Motor neuron (in vitro differentiated cells): ENCODE data around the gene WFS1. TPM values are rescaled to one million over a fixed set of nuclear protein-coding genes. Genes with fewer than 3 reads are reported as not detected.

Source experiments
- ATAC-seq, 8 experiments: fragments of 200-7000 bp; cut with Tn5 transposase; replicated peaks in 6 of 8; 2 replicates each; pipeline ENCODE4 v1.8.0; 2021; ENCODE audit warnings: mild to moderate bottlenecking in 8 of 8, moderate library complexity in 8 of 8
- H3K27ac ChIP-seq, 2 donors: fragments of 250-450 bp; sonication (Bioruptor Pico); 2 replicates each; pipeline ENCODE4 v1.9.0; 2021; ENCODE audit warnings: antibody characterized with exemption in 2 of 2, mild to moderate bottlenecking in 2 of 2, moderate library complexity in 1 of 2
- H3K4me1 ChIP-seq, 2 donors: fragments of 250-450 bp; sonication (Bioruptor Pico); replicated peaks in 1 of 2; 2 replicates each; pipeline ENCODE4 v1.6.1; 2021; ENCODE audit warnings: antibody characterized with exemption in 2 of 2, mild to moderate bottlenecking in 2 of 2, moderate library complexity in 1 of 2
- H3K4me3 ChIP-seq, 5 donors: fragments of 250-450 bp; sonication (Bioruptor Pico); 2 replicates each; pipeline ENCODE4 v1.9.0; 2021; ENCODE audit warnings: antibody characterized with exemption in 5 of 5, mild to moderate bottlenecking in 5 of 5, moderate library complexity in 4 of 5
- WGBS, 10 experiments: fragments of 450-650 bp; shearing (Covaris generic); methylation state at CpG; one replicate each; pipeline ENCODE4 v1.0.0; 2022; 5-methylcytosine and 5-hydroxymethylcytosine counted together
- in situ Hi-C, 9 experiments: fragments of 400-800 bp; cut with MboI; loops; one replicate each; pipeline ENCODE4 v1.15.0; 2021; ENCODE audit warnings: low sequenced_read_pairs in 9 of 9, low pct_unique_long_range_greater_than_20kb in 2 of 9; ENCODE audit not compliant: unreplicated experiment in 9 of 9
- total RNA-seq, 8 experiments: library from RNA; unstranded; fragments of 300-600 nt; gene quantifications; 2 replicates each; pipeline versions ENCODE4 v1.2.3 to v1.2.4, GENCODE V29; 2022

The WFS1 gene
- total RNA-seq, 8 experiments from 2014 or later = 5.2 to 23.7 (median 8.7) TPM

- Histone ChIP-seq H3K27ac (no peak overlapping the region), H3K4me1 (peaks cover 4 to 9% of the 10 kb centered on the region in 2 donors), H3K4me3 (peak overlapping the region; percentile 20 to 30 (median 28))
- peak in 1 of 8 experiments; percentile 1 for ATAC-seq
- WGBS, 10 experiments = 0 to 80% (median 40%) methylated on average over 2 to 6 of the region's 32 CpGs; no CpG with 5 or more reads in 3 of the 10 experiments
- in situ Hi-C loops = loop anchor here in 3 of 9 experiments (25.0 kb wide), 2 partner anchors 268 to 293 kb away; no protein-coding TSS in a partner anchor
These were observed 717 bp upstream of the WFS1 start for GRCh38 chr4:6268650-6269615.

- peaks cover 11 to 24% of the 10 kb centered on the region in 2 donors for H3K4me1 ChIP-seq
- in situ Hi-C loops = loop anchor here in 3 of 9 experiments (25.0 kb wide), 2 partner anchors 267 to 292 kb away; no protein-coding TSS in a partner anchor
- WGBS, 10 experiments = 36 to 70% (median 53%) methylated on average over 2 to 5 of the region's 8 CpGs; no CpG with 5 or more reads in 6 of the 10 experiments
- ATAC-seq = no peak
- H3K27ac ChIP-seq = no peak overlapping the region
- H3K4me3 ChIP-seq = peak overlapping the region; percentile 65 to 84 (median 74)
These were observed 1.0 kb downstream of the WFS1 start for GRCh38 chr4:6270636-6271121.

- Histone ChIP-seq H3K4me1 (peaks cover 17 to 29% of the 10 kb centered on the region in 2 donors), H3K27ac (no peak overlapping the region), H3K4me3 (no peak overlapping the region)
- no peak for ATAC-seq
- WGBS, 10 experiments = 75 to 100% (median 84%) methylated on average over 1 to 4 of the region's 9 CpGs; no CpG with 5 or more reads in 6 of the 10 experiments
- in situ Hi-C loops = loop anchor here in 3 of 9 experiments (25.0 kb wide), 2 partner anchors 266 to 291 kb away; no protein-coding TSS in a partner anchor
These were observed 1.6 kb downstream of the WFS1 start for GRCh38 chr4:6271206-6271605.

GRCh38 chr4:6271701-6272465 is 2.2 kb downstream of the WFS1 start:
- no peak overlapping the region for H3K4me3 ChIP-seq
- no peak overlapping the region for H3K27ac ChIP-seq
- peaks cover 23 to 36% of the 10 kb centered on the region in 2 donors for H3K4me1 ChIP-seq
- 20 to 100% (median 84%) methylated on average over 1 to 6 of the region's 15 CpGs; no CpG with 5 or more reads in 4 of the 10 experiments for WGBS, 10 experiments
- ATAC-seq = no peak
- in situ Hi-C loops = loop anchor here in 3 of 9 experiments (25.0 kb wide), 2 partner anchors 265 to 290 kb away; no protein-coding TSS in a partner anchor

- Histone ChIP-seq H3K4me1 (peaks cover 27 to 43% of the 10 kb centered on the region in 2 donors), H3K27ac (no peak overlapping the region), H3K4me3 (no peak overlapping the region)
- peak in 4 of 8 experiments; percentile 1 to 41 (median 30) for ATAC-seq
- in situ Hi-C loops = loop anchor here in 3 of 9 experiments (25.0 kb wide), 2 partner anchors 264 to 289 kb away; no protein-coding TSS in a partner anchor
- 18 to 75% (median 61%) methylated on average over 3 to 9 of the region's 15 CpGs; no CpG with 5 or more reads in 4 of the 10 experiments for WGBS, 10 experiments
These were observed 3.4 kb downstream of the WFS1 start for GRCh38 chr4:6272863-6273660.

GRCh38 chr4:6273661-6273990 is 4.0 kb downstream of the WFS1 start:
- peaks cover 27 to 43% of the 10 kb centered on the region in 2 donors for H3K4me1 ChIP-seq
- in situ Hi-C loops = loop anchor here in 3 of 9 experiments (25.0 kb wide), 2 partner anchors 264 to 289 kb away; no protein-coding TSS in a partner anchor

GRCh38 chr4:6275351-6275750 is 5.7 kb downstream of the WFS1 start:
- H3K27ac ChIP-seq = no peak overlapping the region
- no peak overlapping the region for H3K4me3 ChIP-seq
- no peak for ATAC-seq
- H3K4me1 ChIP-seq = peaks cover 27 to 38% of the 10 kb centered on the region in 2 donors
- in situ Hi-C loops = no loop called here
- WGBS, 10 experiments = 84 to 100% (median 97%) methylated on average over 1 to 5 of the region's 10 CpGs; no CpG with 5 or more reads in 6 of the 10 experiments

More at GRCh38 chr4:6273661-6273990, 4.0 kb downstream of the WFS1 start:
- Histone ChIP-seq H3K27ac (no peak overlapping the region), H3K4me3 (no peak overlapping the region)
- WGBS, 10 experiments = 0 to 83% (median 70%) methylated on average over 1 of the region's 1 CpG; no CpG with 5 or more reads in 7 of the 10 experiments
- ATAC-seq = no peak

GRCh38 chr4:6275898-6276806 is 6.5 kb downstream of the WFS1 start:
- peaks cover 24 to 35% of the 10 kb centered on the region in 2 donors for H3K4me1 ChIP-seq
- 13 to 90% (median 60%) methylated on average over 2 to 10 of the region's 22 CpGs; no CpG with 5 or more reads in 3 of the 10 experiments for WGBS, 10 experiments
- in situ Hi-C loops = no loop called here
- H3K27ac ChIP-seq = peak overlapping the region in 1 of 2 donors; percentile 63
- no peak overlapping the region for H3K4me3 ChIP-seq
- ATAC-seq = peak in 5 of 8 experiments; percentile 80 to 89 (median 86)

GRCh38 chr4:6277139-6277802 is 7.6 kb downstream of the WFS1 start:
- peak in 1 of 8 experiments; percentile 0 for ATAC-seq
- WGBS, 10 experiments = 76 to 94% (median 86%) methylated on average over 2 to 5 of the region's 24 CpGs; no CpG with 5 or more reads in 7 of the 10 experiments
- peaks cover 36 to 46% of the 10 kb centered on the region in 2 donors for H3K4me1 ChIP-seq
- no peak overlapping the region for H3K27ac ChIP-seq
- in situ Hi-C loops = no loop called here
- no peak overlapping the region for H3K4me3 ChIP-seq

GRCh38 chr4:6277935-6278800 is 8.5 kb downstream of the WFS1 start:
- 60 to 94% (median 70%) methylated on average over 1 to 9 of the region's 21 CpGs; no CpG with 5 or more reads in 3 of the 10 experiments for WGBS, 10 experiments
- Histone ChIP-seq H3K4me3 (no peak overlapping the region), H3K27ac (no peak overlapping the region), H3K4me1 (peaks cover 37 to 51% of the 10 kb centered on the region in 2 donors)
- no peak for ATAC-seq
- in situ Hi-C loops = no loop called here
